H1 (cell line): Measurements from ENCODE around the gene NFIX. TPM values are rescaled to one million over a fixed set of nuclear protein-coding genes. Genes with fewer than 3 reads are reported as not detected.
A peak's percentile ranks its signal among the peaks of the same experiment; 100 is the strongest.

ENCODE experiments used
- CTCF ChIA-PET: fragments of 300-600 bp; sonication (Branson Sonifier 250); formaldehyde crosslinking; loops from one replicate; lab custom pipeline; 2021; ENCODE audit not compliant: partially characterized antibody; lab: Charles Lee
- POLR2A ChIA-PET: fragments of 300-600 bp; sonication (Branson Sonifier 250); formaldehyde crosslinking; loops from one replicate; lab custom pipeline; 2021; ENCODE audit warnings: inconsistent platforms; ENCODE audit not compliant: partially characterized antibody; lab: Charles Lee
- DNase-seq, 2 experiments: peaks; one replicate each; pipeline versions ENCODE4 v3.0.0 to v3.0.0-alpha.2; 2010 to 2022; ENCODE audit warnings: low spot score in 2 of 2, low read depth in 1 of 2, mixed read lengths in 1 of 2
- FAIRE-seq: peaks from 2 replicates; lab custom pipeline; 2011; peaks lifted over from hg19 to GRCh38; lab: Jason Lieb, UNC
- H2AFZ ChIP-seq: 2 replicates; pipeline ENCODE4 v1.8.1; 2012; ENCODE audit warnings: low read length, inconsistent platforms
- H2AK5ac ChIP-seq: 2 replicates; pipeline ENCODE4 v1.6.1; 2013; ENCODE audit warnings: low read depth, low read length
- H2BK120ac ChIP-seq: replicated peaks from 2 replicates; pipeline ENCODE3; 2013; ENCODE audit warnings: low read depth, low read length, inconsistent platforms
- H2BK12ac ChIP-seq: 2 replicates; pipeline ENCODE4 v1.6.1; 2013; ENCODE audit warnings: low read depth, low read length
- H2BK15ac ChIP-seq: 2 replicates; pipeline ENCODE4 v1.6.1; 2013; ENCODE audit warnings: low read length
- H2BK20ac ChIP-seq: 2 replicates; pipeline ENCODE4 v1.6.1; 2013; ENCODE audit warnings: low read length
- H2BK5ac ChIP-seq: 2 replicates; pipeline ENCODE4 v1.6.1; 2013; ENCODE audit warnings: low read depth, low read length
- H3K14ac ChIP-seq: 2 replicates; pipeline ENCODE4 v1.6.1; 2013; ENCODE audit warnings: inconsistent platforms; ENCODE audit not compliant: insufficient read length
- H3K18ac ChIP-seq: 2 replicates; pipeline ENCODE4 v1.6.1; 2013; ENCODE audit warnings: low read length; ENCODE audit errors: extremely low read depth
- H3K23ac ChIP-seq: 2 replicates; pipeline ENCODE4 v1.6.1; 2013; ENCODE audit warnings: inconsistent platforms; ENCODE audit not compliant: insufficient read length
- H3K23me2 ChIP-seq: 2 replicates; pipeline ENCODE4 v1.6.1; 2013; ENCODE audit warnings: low read depth, low read length
- H3K27ac ChIP-seq: 2 replicates; pipeline ENCODE4 v1.6.1; 2011; ENCODE audit warnings: low read depth, low read length, inconsistent platforms
- H3K27me3 ChIP-seq, 4 experiments: replicated peaks in 1 of 4; 1 replicate in 1 of 4; 2 replicates in 3 of 4; pipeline versions ENCODE4 v1.6.1 to v1.8.1; 2011 to 2013; ENCODE audit warnings: low read length in 3 of 4, mild to moderate bottlenecking in 3 of 4, inconsistent platforms in 2 of 4, mixed read lengths in 2 of 4, moderate library complexity in 1 of 4; ENCODE audit not compliant: control insufficient read depth in 3 of 4, insufficient read depth in 3 of 4; ENCODE audit errors: extremely low read depth in 1 of 4
- H3K36me3 ChIP-seq, 4 experiments: 2 replicates each; pipeline versions ENCODE4 v1.6.1 to v1.8.1; 2011 to 2013; ENCODE audit warnings: mild to moderate bottlenecking in 4 of 4, low read length in 3 of 4, moderate library complexity in 2 of 4, control low read depth in 1 of 4, inconsistent platforms in 1 of 4; ENCODE audit not compliant: insufficient read depth in 4 of 4, control insufficient read depth in 2 of 4
- H3K4ac ChIP-seq: replicated peaks from 2 replicates; pipeline ENCODE3; 2013; ENCODE audit warnings: low read length, low read depth, mixed read lengths, inconsistent platforms; ENCODE audit not compliant: insufficient read length
- H3K4me1 ChIP-seq, 4 experiments: replicated peaks in 1 of 4; 1 replicate in 1 of 4; 2 replicates in 3 of 4; pipeline versions ENCODE4 v1.6.1 to v1.8.1; 2011 to 2013; ENCODE audit warnings: low read length in 3 of 4, inconsistent platforms in 2 of 4, mixed read lengths in 1 of 4; ENCODE audit not compliant: insufficient read depth in 4 of 4, control insufficient read depth in 3 of 4
- H3K4me2 ChIP-seq, 2 experiments: 2 replicates each; pipeline versions ENCODE4 v1.6.1 to v1.8.1; 2011 to 2013; ENCODE audit warnings: low read depth in 2 of 2, low read length in 2 of 2, control low read depth in 1 of 2, inconsistent platforms in 1 of 2, mild to moderate bottlenecking in 1 of 2; ENCODE audit not compliant: insufficient read depth in 1 of 2
- H3K4me3 ChIP-seq, 4 experiments: fragments of 200-600, 300-600 bp in 1 of 4; sonication (generic), shearing (Covaris generic), sonication (Bioruptor Twin) in 1 of 4; 2 replicates each; pipeline versions ENCODE4 v1.5.1 to v1.8.1; 2011 to 2016; ENCODE audit warnings: low read length in 4 of 4, low read depth in 3 of 4, control low read depth in 2 of 4, inconsistent platforms in 2 of 4, mild to moderate bottlenecking in 2 of 4, mixed read lengths in 1 of 4, moderate library complexity in 1 of 4; ENCODE audit not compliant: insufficient read depth in 2 of 4; ENCODE audit errors: extremely low read depth in 1 of 4
- H3K56ac ChIP-seq: replicated peaks from 2 replicates; pipeline ENCODE3; 2013; ENCODE audit warnings: low read depth, mild to moderate bottlenecking, mixed read lengths, low read length, inconsistent platforms; ENCODE audit not compliant: insufficient read length
- H3K79me1 ChIP-seq: 2 replicates; pipeline ENCODE4 v1.6.1; 2013; ENCODE audit warnings: low read depth, low read length, control low read depth
- H3K79me2 ChIP-seq, 2 experiments: 2 replicates each; pipeline versions ENCODE4 v1.6.1 to v1.8.1; 2012 to 2013; ENCODE audit warnings: low read length in 2 of 2, mild to moderate bottlenecking in 2 of 2, inconsistent platforms in 1 of 2; ENCODE audit not compliant: insufficient read depth in 2 of 2, control insufficient read depth in 1 of 2
- H3K9ac ChIP-seq, 4 experiments: replicated peaks in 1 of 4; 1 replicate in 1 of 4; 2 replicates in 3 of 4; pipeline versions ENCODE4 v1.6.1 to v1.8.1; 2011 to 2013; ENCODE audit warnings: low read depth in 3 of 4, low read length in 3 of 4, control low read depth in 2 of 4, mild to moderate bottlenecking in 2 of 4, moderate library complexity in 2 of 4, inconsistent platforms in 1 of 4; ENCODE audit errors: extremely low read depth in 1 of 4
- H3K9me3 ChIP-seq, 2 experiments: 2 replicates each; pipeline versions ENCODE4 v1.6.1 to v1.8.1; 2012 to 2013; ENCODE audit warnings: mild to moderate bottlenecking in 2 of 2, moderate library complexity in 2 of 2, control low read depth in 1 of 2, inconsistent platforms in 1 of 2, low read depth in 1 of 2, low read length in 1 of 2, mixed read lengths in 1 of 2; ENCODE audit not compliant: insufficient read depth in 2 of 2
- H4K20me1 ChIP-seq, 2 experiments: replicated peaks in 1 of 2; 2 replicates each; pipeline versions ENCODE3 to v1.8.1; 2011 to 2013; ENCODE audit warnings: inconsistent platforms in 2 of 2, low read length in 2 of 2, mild to moderate bottlenecking in 1 of 2; ENCODE audit not compliant: insufficient read depth in 2 of 2, control insufficient read depth in 1 of 2
- H4K5ac ChIP-seq: 2 replicates; pipeline ENCODE4 v1.6.1; 2013; ENCODE audit warnings: low read length, low read depth, mixed read lengths, inconsistent platforms; ENCODE audit not compliant: insufficient read length
- H4K8ac ChIP-seq: 2 replicates; pipeline ENCODE4 v1.8.0; 2013; ENCODE audit warnings: mild to moderate bottlenecking, moderate library complexity, low read length, inconsistent platforms; ENCODE audit not compliant: insufficient read depth; ENCODE audit errors: extremely low read depth
- H4K91ac ChIP-seq: replicated peaks from 2 replicates; pipeline ENCODE3; 2013; ENCODE audit warnings: low read length, mixed read lengths, inconsistent platforms; ENCODE audit not compliant: insufficient read length
- BRCA1 ChIP-seq: IDR thresholded peaks from 2 replicates; pipeline ENCODE4 v1.6.1; 2012; ENCODE audit warnings: low read depth, low read length, improper control_type of control experiment
- EGR1 ChIP-seq: IDR thresholded peaks from 2 replicates; pipeline ENCODE4 v1.6.1; 2011; ENCODE audit warnings: low read depth, low read length, borderline replicate concordance
- NANOG ChIP-seq: IDR thresholded peaks from 2 replicates; pipeline ENCODE4 v1.6.1; 2011; ENCODE audit warnings: low read length, low read depth, mild to moderate bottlenecking, inconsistent platforms; ENCODE audit not compliant: insufficient read depth, poor library complexity, severe bottlenecking
- NRF1 ChIP-seq: IDR thresholded peaks from 2 replicates; pipeline ENCODE4 v1.6.1; 2011; ENCODE audit warnings: mild to moderate bottlenecking, low read depth, low read length, improper control_type of control experiment
- SUZ12 ChIP-seq: fragments of 200-600 bp; sonication (generic); IDR thresholded peaks from 2 replicates; pipeline ENCODE4 v1.6.1; 2012; ENCODE audit warnings: mild to moderate bottlenecking, inconsistent platforms, low read length, moderate library complexity, mixed read lengths
- WGBS, 2 experiments: shearing (Covaris generic) in 1 of 2; methylation state at CpG; one replicate each; pipeline versions ENCODE4 v1.1.6 to v1.1.7; 2013 to 2015; ENCODE audit warnings: low lambda C conversion rate in 2 of 2, mixed read lengths in 2 of 2, inconsistent platforms in 1 of 2, low coverage in 1 of 2, missing lambda C conversion rate in 1 of 2; ENCODE audit not compliant: insufficient replicate concordance in 2 of 2, insufficient coverage in 1 of 2, insufficient read length in 1 of 2; ENCODE audit errors: extremely low coverage in 1 of 2, missing lambda C conversion rate in 1 of 2; 5-methylcytosine and 5-hydroxymethylcytosine counted together
- polyA plus RNA-seq, 7 experiments: library from polyadenylated mRNA; depleted of rRNA in 3 of 7; stranded (reverse) in 5 of 7; unstranded in 2 of 7; fragments of >200 nt in 5 of 7; fragments of 200-250 nt in 2 of 7; gene quantifications; 1 replicate in 5 of 7; 2 replicates in 1 of 7; 4 replicates in 1 of 7; pipeline versions ENCODE4 v1.2.1 to v1.2.3, GENCODE V29; 2011 to 2013; ENCODE audit warnings: missing spikeins in 2 of 7, mixed read lengths in 2 of 7
- total RNA-seq: library from RNA; stranded (reverse); fragmentation: NEBNext Ultra II Directional; extraction: Animal tissue kit (Norgen Biotek cat#: 25700); gene quantifications from 2 replicates; pipeline ENCODE4 v1.2.1, GENCODE V29; 2021

The NFIX gene
- total and polyA plus RNA-seq, 2 of the 8 experiments (the other 6 are each of a cell fraction or from before 2014, with no cell fraction given) = 0.03 to 0.20 TPM

- Histone ChIP-seq H3K79me2 (no peaks in the 10 kb centered on the region), H2AK5ac (no peak overlapping the region), H2BK5ac (no peak overlapping the region; the same call in 1 of the 2 replicates), H3K27ac (no peak overlapping the region), H4K8ac (no peak overlapping the region), H2BK12ac (no peak overlapping the region), H2AFZ (no peak overlapping the region; the same call in 1 of the 2 replicates), H2BK15ac (no peak overlapping the region), H4K91ac (peak overlapping the region; percentile 41), H3K4ac (no peak overlapping the region), H3K4me2 (peak overlapping the region; percentile 79 to 85), H3K56ac (no peak overlapping the region), H4K5ac (no peak overlapping the region), H3K4me1 (peaks cover 0 to 22% (median 17%) of the 10 kb centered on the region in 4 experiments; a peak in 5 of 7 replicates), H3K4me3 (peak overlapping the region; percentile 39 to 58 (median 46); a peak in 6 of 8 replicates), H3K9me3 (no peaks in the 10 kb centered on the region), H3K79me1 (no peaks in the 10 kb centered on the region), H3K14ac (no peak overlapping the region), H4K20me1 (peaks cover 2 to 6% of the 10 kb centered on the region in 2 experiments), H2BK120ac (no peak overlapping the region), H3K18ac (peak overlapping the region; percentile 68), H3K27me3 (peaks cover 21 to 84% (median 59%) of the 10 kb centered on the region in 4 experiments), H3K9ac (no peak overlapping the region), H3K36me3 (no peaks in the 10 kb centered on the region), H3K23ac (no peak overlapping the region), H3K23me2 (peaks cover 3% of the 10 kb centered on the region; the same call in 1 of the 2 replicates), H2BK20ac (no peak overlapping the region)
- DNase-seq (peak in 1 of 2 experiments; percentile 86), FAIRE-seq (no peak)
- 12% methylated on average over 11 of the region's 16 CpGs; no CpG with 5 or more reads in 1 of the 2 experiments for WGBS, 2 experiments
- ChIA-PET CTCF (interaction anchor here (1.0 to 48.8 kb wide), 23 partner anchors 9 to 954 kb away, joined by 3 to 1145 read pairs (median 18); partner anchors contain the start of gene DAND5), POLR2A (interaction anchor here (0.8 to 3.8 kb wide), 20 partner anchors 10 to 161 kb away, joined by 3 to 15 read pairs (median 5); partner anchors contain the start of gene FARSA)
- no peak for TF ChIP-seq BRCA1
- no peak for TF ChIP-seq NANOG
- TF ChIP-seq NRF1 = no peak
- TF ChIP-seq EGR1 = no peak
- TF ChIP-seq SUZ12 = no peak; the same call in 1 of the 2 replicates
Measured at GRCh38 chr19:13094771-13095392, 99.6 kb downstream of the NFIX start.
